Measurements from ENCODE around the gene CBLL2.
"Not testable (repeated sequence)": the region's sequence is repeated elsewhere in the genome, so short reads cannot be mapped to it uniquely, and the experiment has no call there.

Gene CBLL2, protein sequence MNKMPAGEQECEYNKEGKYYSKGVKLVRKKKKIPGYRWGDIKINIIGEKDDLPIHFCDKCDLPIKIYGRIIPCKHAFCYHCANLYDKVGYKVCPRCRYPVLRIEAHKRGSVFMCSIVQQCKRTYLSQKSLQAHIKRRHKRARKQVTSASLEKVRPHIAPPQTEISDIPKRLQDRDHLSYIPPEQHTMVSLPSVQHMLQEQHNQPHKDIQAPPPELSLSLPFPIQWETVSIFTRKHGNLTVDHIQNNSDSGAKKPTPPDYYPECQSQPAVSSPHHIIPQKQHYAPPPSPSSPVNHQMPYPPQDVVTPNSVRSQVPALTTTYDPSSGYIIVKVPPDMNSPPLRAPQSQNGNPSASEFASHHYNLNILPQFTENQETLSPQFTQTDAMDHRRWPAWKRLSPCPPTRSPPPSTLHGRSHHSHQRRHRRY

DNA sequence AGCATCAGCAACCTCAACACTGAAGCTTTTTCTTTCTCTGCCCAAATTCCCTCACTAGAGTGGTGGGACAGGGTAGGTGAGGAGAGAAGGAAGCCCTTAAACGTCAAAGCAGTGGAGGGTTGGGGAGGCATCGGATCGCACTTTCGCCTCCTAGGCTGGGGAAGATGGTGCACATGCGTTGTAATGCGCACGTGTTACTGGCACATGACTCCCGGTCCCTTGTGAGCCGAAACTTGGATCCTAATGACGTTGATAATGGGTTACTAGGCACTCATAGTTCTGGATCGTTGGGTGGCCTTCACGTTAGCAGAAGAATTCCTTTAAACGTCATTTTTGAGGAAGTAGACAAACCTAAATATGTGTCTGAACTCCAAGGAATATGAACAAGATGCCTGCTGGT, at the start of gene CBLL2:
CBLL2 (plus strand) TSS at position 301 of the 400 bp plus-strand sequence; CDS start at position 380, 79 bp downstream.
- no peak for DNase-seq

DNA sequence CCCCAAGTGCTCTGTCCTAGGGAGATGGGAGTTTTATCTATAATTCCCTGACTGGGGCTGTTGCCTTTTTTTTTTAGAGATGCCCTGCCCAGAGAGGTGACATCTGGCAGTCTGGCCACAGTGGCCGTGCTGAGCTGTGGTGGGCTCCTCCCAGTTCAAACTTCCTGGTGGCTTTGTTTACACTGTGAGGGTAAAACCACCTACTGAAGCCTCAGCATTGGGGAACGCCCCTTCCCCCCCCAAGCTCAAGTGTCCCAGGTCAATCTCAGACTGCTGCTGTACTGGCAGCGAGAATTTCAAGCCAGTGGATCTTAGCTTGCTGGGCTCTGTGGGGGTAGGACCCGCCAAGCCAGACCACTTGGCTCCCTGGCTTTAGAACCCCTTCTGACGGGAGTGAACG, 38.3 kb upstream of the CBLL2 start:
- DNase-seq: no peak

DNA sequence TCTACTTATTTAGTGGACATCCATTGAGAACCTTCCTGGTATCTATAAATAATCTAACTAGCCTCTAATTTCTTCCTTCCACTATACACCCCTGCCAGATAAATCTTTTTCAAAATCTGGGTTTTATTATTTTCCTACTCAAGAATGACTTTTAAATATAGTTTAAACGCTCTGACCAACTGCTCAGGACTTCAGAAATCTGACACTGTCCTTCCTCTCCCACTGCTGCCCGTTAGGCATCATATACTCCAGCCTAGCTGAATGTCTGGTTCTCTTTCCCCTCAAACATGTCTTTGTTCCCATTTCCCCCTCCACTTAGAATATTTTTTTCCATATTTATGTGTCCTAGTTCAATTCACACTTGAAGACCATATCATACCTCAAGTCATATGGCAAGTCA, 35.2 kb upstream of the CBLL2 start:
- no peak for DNase-seq

DNA sequence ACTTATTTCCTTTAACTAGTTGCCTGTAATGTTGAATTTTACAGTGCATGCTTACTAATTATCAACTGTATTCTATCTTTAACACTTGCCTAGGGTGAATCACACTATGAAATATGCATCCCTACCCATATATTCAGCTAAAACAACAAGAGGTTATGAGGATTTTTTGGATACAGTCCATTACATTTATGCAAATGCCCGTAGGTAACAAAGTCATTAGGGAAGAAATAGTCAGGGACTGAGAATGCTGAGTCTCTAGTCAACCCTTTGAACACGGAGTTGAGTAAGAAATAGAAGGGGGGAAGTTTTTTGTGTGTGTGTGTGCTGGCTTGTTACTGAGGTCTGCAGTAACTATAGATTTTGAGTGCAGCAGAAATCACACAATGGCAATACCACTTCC, 26.1 kb upstream of the CBLL2 start:
- no peak for DNase-seq

DNA sequence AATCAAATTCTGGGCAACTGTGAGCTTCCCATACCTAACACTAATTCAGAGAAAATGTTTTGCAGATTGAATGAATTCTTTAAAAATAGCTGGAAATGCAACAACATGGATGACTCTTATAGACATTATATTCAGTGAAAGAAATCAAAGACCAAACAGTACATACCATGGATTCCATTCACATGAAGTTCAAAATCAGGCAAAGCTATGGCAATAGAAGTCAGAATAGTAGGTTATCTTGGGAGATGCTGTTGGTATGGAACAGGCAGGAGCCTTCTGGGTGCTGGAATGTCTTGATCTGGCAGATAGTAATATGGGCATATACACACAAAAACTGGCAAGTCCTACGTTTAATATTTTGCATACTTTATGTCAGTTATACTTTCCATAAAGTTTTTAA, 25.5 kb upstream of the CBLL2 start:
- no peak for DNase-seq

DNA sequence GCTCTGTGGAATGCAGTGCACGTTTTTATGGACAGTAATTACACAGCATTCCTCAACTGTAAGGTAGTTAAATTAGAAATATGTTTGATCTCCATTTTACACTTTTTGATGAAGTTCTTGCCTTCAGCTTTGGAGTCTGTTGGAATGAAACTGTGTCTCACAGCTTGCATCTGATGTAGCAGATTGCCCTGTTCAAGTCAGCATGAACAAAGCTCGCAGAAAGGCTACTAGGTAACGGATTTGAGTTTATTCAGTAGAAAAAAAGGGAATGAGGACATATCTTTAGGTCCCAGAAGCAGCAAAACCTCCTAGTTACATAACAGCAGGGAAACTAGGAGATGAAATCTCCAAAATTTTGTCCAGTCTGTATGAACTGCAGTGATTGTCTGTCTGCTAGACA, 24.3 kb upstream of the CBLL2 start:
- DNase-seq: no peak

DNA sequence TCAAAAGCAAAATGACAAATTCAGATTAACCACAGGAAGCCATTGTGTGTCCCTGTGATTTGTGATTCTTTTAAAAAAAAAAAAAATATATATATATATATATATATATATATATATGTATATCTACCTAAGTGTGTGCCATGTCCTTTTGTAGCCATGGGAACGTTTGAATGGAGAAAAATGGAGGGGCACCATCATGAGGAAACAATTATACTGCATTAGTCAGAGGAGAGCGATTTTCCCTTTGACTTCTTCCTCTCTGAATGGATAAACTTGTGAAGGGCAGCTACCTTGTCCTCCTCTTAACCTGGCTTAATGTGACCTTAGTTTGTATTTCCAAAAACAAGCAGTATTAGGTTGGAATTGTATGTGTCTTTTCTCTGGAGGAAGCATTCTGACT, 23.3 kb upstream of the CBLL2 start:
- DNase-seq: no peak

DNA sequence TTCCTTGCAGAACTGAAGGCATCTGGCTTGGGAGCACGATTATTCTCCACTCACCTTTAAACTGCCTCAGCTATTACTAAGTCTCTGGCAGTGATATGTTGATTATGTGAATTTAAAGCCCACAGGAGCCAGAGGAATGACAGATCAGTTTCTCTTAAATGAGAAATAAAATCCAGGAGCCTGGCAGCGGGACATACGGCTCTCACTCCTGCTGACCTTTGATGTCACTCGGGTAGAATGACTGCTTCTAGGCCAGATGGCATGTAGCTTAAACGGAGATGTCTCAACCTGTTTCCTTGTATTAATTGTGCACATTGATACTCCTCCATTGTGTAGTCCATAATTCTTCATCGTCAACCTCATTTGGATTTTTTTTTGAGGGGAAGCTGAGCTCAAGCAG, 4.0 kb upstream of the CBLL2 start:
- no peak for DNase-seq

DNA sequence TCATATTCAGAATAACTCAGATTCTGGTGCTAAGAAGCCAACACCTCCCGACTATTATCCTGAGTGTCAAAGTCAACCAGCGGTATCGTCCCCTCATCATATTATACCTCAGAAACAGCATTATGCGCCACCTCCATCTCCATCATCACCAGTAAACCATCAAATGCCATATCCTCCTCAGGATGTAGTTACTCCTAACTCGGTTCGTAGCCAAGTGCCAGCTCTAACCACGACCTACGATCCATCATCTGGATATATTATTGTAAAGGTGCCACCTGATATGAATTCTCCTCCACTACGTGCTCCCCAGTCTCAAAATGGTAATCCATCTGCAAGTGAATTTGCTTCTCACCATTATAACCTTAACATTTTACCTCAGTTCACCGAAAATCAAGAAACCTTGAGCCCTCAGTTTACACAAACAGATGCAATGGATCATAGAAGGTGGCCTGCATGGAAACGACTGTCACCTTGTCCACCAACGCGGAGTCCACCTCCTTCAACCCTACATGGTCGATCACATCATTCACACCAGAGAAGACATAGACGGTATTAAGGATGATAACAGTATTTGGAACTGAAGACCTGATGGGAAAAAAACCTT, 1.1 kb downstream of the CBLL2 start:
- no peak for DNase-seq

DNA sequence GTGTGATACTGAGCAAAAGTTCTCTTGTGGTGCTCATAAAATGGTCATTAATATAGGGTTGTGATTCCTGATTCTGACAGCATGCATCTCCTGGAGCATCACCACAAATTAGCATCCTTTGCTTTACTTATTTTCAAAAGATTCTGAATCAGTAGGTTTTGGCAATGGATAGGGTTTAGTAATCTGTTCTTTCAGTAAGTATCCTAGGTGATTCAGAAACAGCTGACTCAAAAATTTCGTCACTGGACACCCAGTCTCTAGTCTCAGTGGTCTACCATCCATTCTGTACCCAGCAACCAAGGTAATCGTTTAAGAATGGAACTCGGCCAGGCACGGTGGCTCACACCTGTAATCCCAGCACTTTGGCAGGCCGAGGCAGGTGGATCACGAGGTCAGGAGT, 4.1 kb downstream of the CBLL2 start:
- DNase-seq: no peak

DNA sequence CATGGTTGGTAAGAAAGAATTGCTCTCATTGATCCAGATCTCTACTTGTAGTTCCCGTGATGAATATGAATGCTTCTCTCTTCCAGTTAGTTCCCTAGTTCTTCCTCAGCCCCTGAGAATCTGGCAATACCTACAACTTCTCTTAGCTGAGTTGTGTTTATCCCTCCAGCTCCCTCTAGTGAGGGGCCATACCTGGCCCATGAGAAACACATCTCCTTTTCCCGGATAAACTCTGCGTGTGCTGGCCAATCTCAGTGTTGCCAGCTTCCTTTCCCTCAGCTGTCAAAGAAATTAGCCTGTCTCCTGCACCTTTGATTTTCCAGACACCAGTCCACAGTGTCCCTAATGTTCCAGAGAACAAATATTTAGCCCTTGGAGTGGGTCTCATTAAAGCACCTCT, 5.7 kb downstream of the CBLL2 start:
- no peak for DNase-seq

DNA sequence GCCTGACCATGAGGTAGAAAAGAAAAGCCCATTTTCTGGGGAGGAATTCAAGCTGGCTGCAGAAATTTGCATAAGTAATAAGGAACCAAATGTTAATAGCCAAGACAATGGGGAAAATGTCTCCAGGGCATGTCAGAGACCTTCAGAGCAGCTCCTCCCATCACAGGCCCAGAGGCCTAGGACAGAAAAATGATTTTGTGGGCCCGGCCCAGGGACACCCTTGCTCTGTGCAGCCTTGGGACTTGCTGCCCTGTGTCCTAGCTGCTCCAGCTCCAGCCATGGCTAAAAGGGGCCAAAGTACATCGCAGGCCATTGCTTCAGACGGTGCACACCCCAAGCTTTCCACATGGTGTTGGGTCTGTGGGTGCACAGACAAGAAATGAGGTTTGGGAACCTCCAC, 16.5 kb downstream of the CBLL2 start:
- DNase-seq: not testable (repeated sequence)

DNA sequence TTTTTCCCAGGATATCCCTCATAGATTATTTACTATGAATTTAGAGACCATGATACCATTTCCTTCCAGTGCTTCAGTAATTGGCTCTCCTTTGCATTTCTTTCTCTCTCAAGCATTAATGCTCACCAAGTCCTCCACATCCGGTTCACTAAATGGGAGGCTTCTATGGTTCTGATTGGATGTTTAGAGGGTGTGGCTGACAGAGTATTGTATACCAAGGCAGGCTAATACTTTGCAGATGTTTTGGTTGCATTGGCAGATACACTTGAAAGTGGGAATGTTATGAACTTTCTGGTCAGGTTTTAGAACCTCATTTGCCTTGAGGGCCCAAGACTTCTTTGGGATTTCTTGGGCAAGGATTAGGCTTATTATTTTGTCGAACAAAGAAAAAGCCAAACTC, 24.2 kb downstream of the CBLL2 start:
- no peak for DNase-seq

DNA sequence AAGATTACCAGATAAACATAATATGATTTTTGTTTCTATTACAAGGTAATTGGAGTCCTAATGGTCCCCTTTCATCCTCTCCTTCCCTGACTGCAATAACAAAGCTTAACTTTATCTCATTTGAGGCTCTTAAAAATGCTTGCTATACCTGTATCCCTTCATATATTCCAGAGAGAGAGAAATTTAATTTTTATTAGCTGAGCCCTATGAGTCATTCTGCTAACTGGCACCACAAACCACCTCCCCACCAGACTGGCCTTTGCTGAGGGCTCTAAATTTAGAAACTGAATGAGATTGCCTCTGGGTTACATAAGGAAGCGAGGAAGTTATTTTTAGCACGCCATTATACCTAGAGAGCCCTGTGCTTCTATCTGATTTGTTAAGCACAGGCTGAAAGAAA, 27.4 kb downstream of the CBLL2 start:
- no peak for DNase-seq

DNA sequence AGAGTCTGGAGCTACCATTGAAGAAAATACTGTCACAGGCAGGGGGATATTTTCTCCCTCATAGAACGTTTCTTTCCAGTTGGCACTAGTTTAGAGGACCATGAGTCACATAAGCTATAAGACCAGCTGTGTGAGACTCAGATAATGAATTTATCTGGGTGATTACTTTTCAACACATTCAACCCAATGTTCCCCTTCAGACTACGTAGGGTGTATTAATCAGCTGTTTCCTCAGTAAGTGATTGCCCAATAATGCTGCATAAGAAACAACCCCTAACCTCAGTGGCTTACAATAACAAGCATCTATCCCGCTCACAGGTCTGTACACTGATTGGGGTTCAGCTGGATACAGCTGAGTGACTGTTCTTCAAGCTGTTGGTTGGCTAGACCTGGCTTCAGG, 38.1 kb downstream of the CBLL2 start:
- no peak for DNase-seq

DNA sequence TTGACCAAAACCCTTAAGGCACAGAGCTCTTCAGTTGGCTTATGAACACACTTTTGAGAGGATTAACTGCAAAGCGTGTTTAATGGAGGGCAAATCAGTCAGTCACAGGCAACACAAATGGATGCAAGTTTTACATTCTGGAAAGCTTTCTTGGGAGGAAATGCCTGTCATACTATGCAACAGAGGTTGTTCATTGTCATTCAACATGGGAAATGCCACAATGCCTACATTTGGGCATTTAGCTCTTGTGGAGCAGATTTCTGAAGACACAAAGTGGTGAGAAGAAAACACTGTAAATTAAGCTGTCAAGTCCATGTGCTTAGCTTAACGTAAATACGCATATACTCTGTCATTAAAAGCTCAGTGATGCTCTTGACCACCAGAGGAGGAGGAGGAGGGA, 41.1 kb downstream of the CBLL2 start:
- no peak for DNase-seq

DNA sequence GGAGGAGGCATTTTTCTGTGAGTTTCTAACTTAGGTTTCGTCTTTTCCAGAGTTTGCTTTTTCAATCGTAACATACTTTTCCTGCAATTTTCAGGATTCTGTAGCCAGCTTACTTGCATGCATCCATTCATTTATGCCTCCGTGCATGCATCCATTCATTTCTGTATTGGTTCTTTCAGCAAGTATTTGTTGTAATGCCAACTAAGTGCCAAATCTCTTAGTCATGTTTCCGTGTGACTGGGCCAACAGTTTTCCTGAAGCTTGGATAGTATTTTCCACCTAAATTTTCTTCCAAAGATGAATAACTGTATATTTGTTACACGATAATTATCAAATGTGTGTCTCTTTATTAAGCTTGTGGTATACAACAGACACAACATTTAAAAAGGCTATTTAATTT, 41.5 kb downstream of the CBLL2 start:
- no peak for DNase-seq

DNA sequence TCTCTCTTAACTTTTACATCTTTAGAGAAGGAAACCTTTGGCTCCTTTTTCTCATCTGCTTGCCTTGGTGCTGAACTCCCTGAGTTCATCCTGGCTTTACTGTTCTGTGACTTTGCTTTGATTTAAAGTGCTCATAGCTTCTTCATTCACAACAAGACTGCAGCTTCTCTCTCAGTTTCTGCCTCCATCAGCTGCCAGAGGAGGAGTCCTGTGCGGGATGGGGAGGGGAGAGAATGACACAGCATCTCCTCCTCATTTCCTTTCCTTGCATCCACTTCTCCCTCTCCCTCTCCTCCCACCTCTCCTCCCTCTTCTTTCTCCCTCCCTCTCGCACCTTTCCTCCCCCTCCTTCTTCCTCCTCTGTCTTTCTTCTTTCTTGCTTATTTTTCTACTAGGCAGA, 42.0 kb downstream of the CBLL2 start:
- DNase-seq: no peak

DNA sequence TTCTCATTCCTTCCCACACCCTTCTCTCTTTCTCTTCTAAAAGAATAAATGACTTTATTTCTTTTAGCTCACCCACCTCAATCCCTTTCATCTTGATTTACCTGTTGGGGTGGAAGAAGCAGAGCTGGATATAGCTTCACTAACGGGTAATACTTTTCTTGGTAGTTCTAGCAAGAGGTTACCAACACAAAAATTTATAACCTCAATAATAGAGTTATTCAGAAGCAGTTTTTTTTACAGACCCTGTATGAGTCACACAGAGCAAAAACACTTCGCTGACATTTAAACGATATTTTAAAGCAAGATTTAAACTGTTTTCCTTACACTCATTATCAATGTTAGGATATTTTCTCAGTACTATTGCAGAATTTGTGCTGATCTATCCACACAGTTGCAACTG, 42.4 kb downstream of the CBLL2 start:
- DNase-seq: no peak

DNA sequence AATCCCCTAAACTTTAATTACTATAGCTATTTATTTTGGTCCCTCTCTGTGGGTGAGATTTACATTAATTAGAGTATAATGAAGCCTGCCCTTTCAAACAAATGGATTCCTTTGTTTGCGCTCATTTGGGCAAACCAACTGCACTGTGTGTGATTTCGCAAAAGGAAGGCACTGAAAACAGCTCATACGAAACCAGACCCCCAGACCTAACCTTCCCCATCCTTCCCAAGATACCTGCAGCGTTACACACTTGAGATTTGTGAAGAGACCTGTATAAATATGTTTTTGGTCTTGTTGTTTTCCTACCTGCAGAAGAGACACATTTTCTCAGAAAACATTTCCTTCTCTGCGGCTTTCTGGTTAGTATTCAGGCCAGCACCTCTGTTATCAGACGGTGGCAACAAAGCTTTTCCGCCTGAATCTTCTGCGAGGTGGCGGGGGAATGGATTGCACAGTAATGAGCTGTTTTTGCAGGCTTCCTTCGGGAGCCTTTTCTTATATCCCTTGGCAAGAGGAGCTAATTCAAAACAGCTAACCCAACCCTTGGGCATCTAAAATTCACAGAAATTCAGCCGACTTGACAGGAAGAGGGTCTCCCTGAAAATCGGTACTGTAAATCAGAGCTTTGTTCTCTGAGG, 47.6 kb downstream of the CBLL2 start:
- DNase-seq: no peak

DNA sequence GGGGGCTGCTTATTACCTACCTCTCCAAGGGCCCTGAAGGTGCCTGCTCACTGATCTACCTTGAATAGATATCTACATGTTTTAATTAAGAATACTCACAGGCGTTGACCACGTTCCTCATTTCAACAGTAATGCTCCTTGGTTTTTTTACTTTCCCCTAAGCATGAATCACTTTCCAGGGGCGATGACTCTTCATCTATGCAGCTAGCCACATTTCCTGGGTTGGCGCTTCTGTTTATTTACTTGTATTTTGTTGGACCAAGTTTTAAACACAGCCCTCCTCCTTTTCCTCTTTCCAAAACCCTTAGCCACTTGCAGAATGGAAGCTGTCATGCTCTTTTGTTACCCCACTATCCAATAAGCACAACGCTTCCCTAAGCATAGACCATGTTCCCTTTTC, 50.8 kb downstream of the CBLL2 start:
- DNase-seq: no peak

Data from activated CD4-positive, alpha-beta T cell treated with anti-CD3 and anti-CD28 coated beads for 4 hours (primary cell).